K562 (cell line): ENCODE data around the gene DPEP2. TPM values are rescaled to one million over a fixed set of nuclear protein-coding genes. Genes with fewer than 3 reads are reported as not detected.

Source experiments
- ATAC-seq: fragments of 200-7000 bp; cut with Tn5 transposase; 3 replicates; pipeline ENCODE4 v1.9.1; 2020; ENCODE audit warnings: moderate library complexity
- BruUV-seq: library from RNA; stranded (reverse); fragments of 400-500 nt; replicated peaks from 2 replicates; lab custom pipeline; 2021; lab: Mats Ljungman, UMichigan
- CTCF ChIA-PET: fragments of 300-600 bp; formaldehyde crosslinking; extraction: SDS; loops from one replicate; lab custom pipeline; 2021; ENCODE audit warnings: low intra/inter-chr PET ratio; lab: Yijun Ruan, JAX
- POLR2A ChIA-PET: fragments of 300-600, 350-650 bp; sonication (Branson Sonifier 250); formaldehyde crosslinking; extraction: SDS; loops from one replicate; lab custom pipeline; 2021; ENCODE audit warnings: antibody characterized with exemption, inconsistent platforms; lab: Yijun Ruan, JAX
- DNase-seq, 4 experiments: peaks; one replicate each; pipeline versions ENCODE4 v3.0.0 to v3.0.0-alpha.2; 2011 to 2018; ENCODE audit warnings: low spot score in 3 of 4, mixed read lengths in 3 of 4; ENCODE audit errors: extremely low read depth in 1 of 4
- FAIRE-seq: peaks from 2 replicates; lab custom pipeline; 2011; peaks lifted over from hg19 to GRCh38; lab: Jason Lieb, UNC
- H2AFZ ChIP-seq: 2 replicates; pipeline ENCODE4 v1.6.0; 2011; ENCODE audit warnings: low read depth, low read length, control low read depth, inconsistent platforms
- H3K27ac ChIP-seq: fragments of 200-600 bp; 3 replicates; pipeline ENCODE4 v1.8.0; 2011; ENCODE audit warnings: low read depth, mild to moderate bottlenecking, control low read depth, inconsistent platforms, low read length, moderate library complexity, mixed read lengths; ENCODE audit errors: extremely low read depth
- H3K27me3 ChIP-seq, 2 experiments: fragments of 300-600 bp in 1 of 2; 2 replicates in 1 of 2; 3 replicates in 1 of 2; pipeline versions ENCODE4 v1.6.0 to v1.8.0; 2011; ENCODE audit warnings: inconsistent platforms in 2 of 2, low read length in 2 of 2, mild to moderate bottlenecking in 1 of 2, mixed read lengths in 1 of 2, moderate library complexity in 1 of 2; ENCODE audit not compliant: control insufficient read depth in 2 of 2, insufficient read depth in 2 of 2
- H3K36me3 ChIP-seq: fragments of 300-600 bp; 3 replicates; pipeline ENCODE4 v1.8.0; 2011; ENCODE audit warnings: mild to moderate bottlenecking, low read length, inconsistent platforms; ENCODE audit not compliant: control insufficient read depth, insufficient read depth
- H3K4me1 ChIP-seq, 2 experiments: fragments of 200-600 bp in 1 of 2; replicated peaks in 1 of 2; 2 replicates in 1 of 2; 3 replicates in 1 of 2; pipeline versions ENCODE4 v1.5.1 to v1.8.0; 2011; ENCODE audit warnings: inconsistent platforms in 2 of 2, low read length in 2 of 2, mild to moderate bottlenecking in 1 of 2, mixed read lengths in 1 of 2, moderate library complexity in 1 of 2; ENCODE audit not compliant: control insufficient read depth in 2 of 2, insufficient read depth in 2 of 2
- H3K4me2 ChIP-seq: 2 replicates; pipeline ENCODE4 v1.6.1; 2011; ENCODE audit warnings: low read length, control low read depth, inconsistent platforms, mixed read lengths; ENCODE audit not compliant: insufficient read depth
- H3K4me3 ChIP-seq: fragments of 200-600 bp; sonication (generic), shearing (Covaris generic); 2 replicates; pipeline ENCODE4 v1.5.1; 2016; ENCODE audit warnings: control low read depth, inconsistent platforms
- H3K79me2 ChIP-seq: fragments of 200-600 bp; 3 replicates; pipeline ENCODE4 v1.8.0; 2011; ENCODE audit warnings: low read length, inconsistent platforms; ENCODE audit not compliant: control insufficient read depth, insufficient read depth
- H3K9ac ChIP-seq, 2 experiments: 2 replicates each; pipeline versions ENCODE4 v1.6.0 to v1.6.1; 2011; ENCODE audit warnings: low read depth in 2 of 2, low read length in 2 of 2, control low read depth in 1 of 2, inconsistent platforms in 1 of 2, mild to moderate bottlenecking in 1 of 2, mixed read lengths in 1 of 2; ENCODE audit not compliant: insufficient read depth in 1 of 2
- H3K9me1 ChIP-seq: one replicate; pipeline ENCODE4 v1.6.0; 2011; ENCODE audit warnings: inconsistent platforms, mild to moderate bottlenecking, low read length, moderate library complexity; ENCODE audit not compliant: control insufficient read depth, insufficient read depth
- H3K9me3 ChIP-seq: replicated peaks from 2 replicates; pipeline ENCODE4 v1.5.1; 2011; ENCODE audit warnings: low read depth, low read length, inconsistent platforms; ENCODE audit not compliant: control insufficient read depth, insufficient read depth
- H4K20me1 ChIP-seq: replicated peaks from 2 replicates; pipeline ENCODE4 v1.6.1; 2011; ENCODE audit warnings: low read length, inconsistent platforms, mixed read lengths; ENCODE audit not compliant: control insufficient read depth, insufficient read depth
- CBFA2T2 ChIP-seq: fragments of 450-650 bp; conservative IDR thresholded peaks from 2 replicates; pipeline ENCODE4 v1.6.1; 2017; ENCODE audit warnings: mild to moderate bottlenecking
- MLLT1 ChIP-seq, 2 experiments: fragments of 450-650 bp; IDR thresholded peaks; 2 replicates each; pipeline ENCODE4 v1.6.1; 2016
- PHB2 ChIP-seq: fragments of 450-650 bp; IDR thresholded peaks from 2 replicates; pipeline ENCODE4 v1.6.1; 2017; ENCODE audit warnings: low read depth
- U2AF2 ChIP-seq: fragments of 200-400 bp; formaldehyde crosslinking; optimal IDR thresholded peaks from 2 replicates; pipeline ENCODE3; 2017; ENCODE audit warnings: low read depth, mild to moderate bottlenecking, low read length
- ZNF398 ChIP-seq: fragments of 250-450 bp; sonication (Bioruptor Pico); IDR thresholded peaks from 2 replicates; pipeline ENCODE4 v1.8.0; 2021; ENCODE audit warnings: moderate library complexity, mild to moderate bottlenecking, inconsistent platforms
- ZNF407 ChIP-seq: fragments of 450-650 bp; IDR thresholded peaks from 2 replicates; pipeline ENCODE4 v1.6.1; 2016; ENCODE audit warnings: low read depth
- WGBS: fragments of 100-300 bp; shearing (Covaris generic); methylation state at CpG from one replicate; pipeline ENCODE4 v1.1.6; 2016; ENCODE audit warnings: low coverage, mixed read lengths; ENCODE audit not compliant: insufficient coverage; ENCODE audit errors: missing lambda C conversion rate; 5-methylcytosine and 5-hydroxymethylcytosine counted together
- in situ Hi-C: fragments of 300-500 bp; cut with MboI; formaldehyde crosslinking; loops from 4 replicates; pipeline ENCODE4 v1.15.0; 2018; ENCODE audit warnings: inconsistent platforms, mixed read lengths
- intact Hi-C: fragments of 100-400 bp; cut with micrococcal nuclease; formaldehyde crosslinking; loops from 2 replicates; pipeline ENCODE4 v1.14.2; 2022
- polyA plus RNA-seq, 8 experiments: library from polyadenylated mRNA; depleted of rRNA in 4 of 8; stranded (reverse) in 5 of 8; unstranded in 3 of 8; fragments of >200 nt; fragmentation: Nextera tagmentation in 2 of 8; fragmentation: Illumina TruSeq in 1 of 8; extraction: Ambion mirVana in 2 of 8; extraction: Trizol in 1 of 8; gene quantifications; 2 replicates each; pipeline versions ENCODE4 v1.2.1 to v1.2.3, GENCODE V29; 2011 to 2014; ENCODE audit warnings: inconsistent platforms in 1 of 8, missing spikeins in 1 of 8
- total RNA-seq, 7 experiments: library from RNA; depleted of rRNA in 6 of 7; stranded (reverse); fragments of >200 nt in 6 of 7; fragmentation: Illumina TruSeq in 2 of 7; extraction: Trizol in 2 of 7; gene quantifications; 2 replicates each; pipeline versions ENCODE4 v1.2.1 to v1.2.3, GENCODE V29; 2011 to 2021; ENCODE audit warnings: low replicate concordance in 1 of 7
- TF ChIP-seq, protein P1 (sequence below): sonication (generic); formaldehyde crosslinking; IDR thresholded peaks from 2 replicates; pipeline ENCODE4 v1.8.0; 2023; ENCODE audit warnings: mild to moderate bottlenecking, missing genetic modification reagents
- TF ChIP-seq, protein P2 (sequence below): fragments of 250-450 bp; sonication (Bioruptor Pico); IDR thresholded peaks from 2 replicates; pipeline ENCODE4 v1.5.0; 2021

The DPEP2 gene
- total and polyA plus RNA-seq, 9 of the 15 experiments (the other 6 are each of a cell fraction or from before 2014, with no cell fraction given): 0.14 to 1.2 (median 0.38) TPM

- ChIA-PET POLR2A (interaction anchor here (0.6 kb wide), 1 partner anchor 118 kb away, joined by 3 read pairs; no protein-coding TSS in a partner anchor), CTCF (no interaction called here)
- ATAC-seq: no peak
- Histone ChIP-seq H3K27ac (no peak overlapping the region), H3K4me2 (no peak overlapping the region), H3K36me3 (no peaks in the 10 kb centered on the region), H3K27me3 (no peaks in the 10 kb centered on the region), H4K20me1 (no peaks in the 10 kb centered on the region), H3K9ac (no peak overlapping the region), H2AFZ (no peak overlapping the region), H3K9me3 (no peaks in the 10 kb centered on the region), H3K9me1 (no peaks in the 10 kb centered on the region), H3K79me2 (no peaks in the 10 kb centered on the region), H3K4me1 (peaks cover 8 to 16% of the 10 kb centered on the region in 2 experiments), H3K4me3 (no peak overlapping the region)
- BruUV-seq: no TSS peak
- intact Hi-C loops (no loop called here), in situ Hi-C loops (no loop called here)
- FAIRE-seq: no peak
- DNase-seq: no peak
- 42% methylated on average over 4 of the region's 4 CpGs for WGBS
- TF ChIP-seq U2AF2 (no peak), CBFA2T2 (no peak), PHB2 (no peak), MLLT1 (IDR thresholded peaks at IDR 0.05) (no peak), ZNF407 (no peak), ZNF398 (CRISPR knock-in tag) (no peak)
- TF ChIP-seq, protein P1, sequence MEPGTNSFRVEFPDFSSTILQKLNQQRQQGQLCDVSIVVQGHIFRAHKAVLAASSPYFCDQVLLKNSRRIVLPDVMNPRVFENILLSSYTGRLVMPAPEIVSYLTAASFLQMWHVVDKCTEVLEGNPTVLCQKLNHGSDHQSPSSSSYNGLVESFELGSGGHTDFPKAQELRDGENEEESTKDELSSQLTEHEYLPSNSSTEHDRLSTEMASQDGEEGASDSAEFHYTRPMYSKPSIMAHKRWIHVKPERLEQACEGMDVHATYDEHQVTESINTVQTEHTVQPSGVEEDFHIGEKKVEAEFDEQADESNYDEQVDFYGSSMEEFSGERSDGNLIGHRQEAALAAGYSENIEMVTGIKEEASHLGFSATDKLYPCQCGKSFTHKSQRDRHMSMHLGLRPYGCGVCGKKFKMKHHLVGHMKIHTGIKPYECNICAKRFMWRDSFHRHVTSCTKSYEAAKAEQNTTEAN: no peak
- TF ChIP-seq, protein P2, sequence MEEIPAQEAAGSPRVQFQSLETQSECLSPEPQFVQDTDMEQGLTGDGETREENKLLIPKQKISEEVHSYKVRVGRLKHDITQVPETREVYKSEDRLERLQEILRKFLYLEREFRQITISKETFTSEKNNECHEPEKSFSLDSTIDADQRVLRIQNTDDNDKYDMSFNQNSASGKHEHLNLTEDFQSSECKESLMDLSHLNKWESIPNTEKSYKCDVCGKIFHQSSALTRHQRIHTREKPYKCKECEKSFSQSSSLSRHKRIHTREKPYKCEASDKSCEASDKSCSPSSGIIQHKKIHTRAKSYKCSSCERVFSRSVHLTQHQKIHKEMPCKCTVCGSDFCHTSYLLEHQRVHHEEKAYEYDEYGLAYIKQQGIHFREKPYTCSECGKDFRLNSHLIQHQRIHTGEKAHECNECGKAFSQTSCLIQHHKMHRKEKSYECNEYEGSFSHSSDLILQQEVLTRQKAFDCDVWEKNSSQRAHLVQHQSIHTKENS: no peak
Observed at GRCh38 chr16:68003031-68003430, 3.7 kb upstream of the DPEP2 start.
